Measurements from ENCODE around the gene KCNMA1.

KCNMA1 gene

DNA sequence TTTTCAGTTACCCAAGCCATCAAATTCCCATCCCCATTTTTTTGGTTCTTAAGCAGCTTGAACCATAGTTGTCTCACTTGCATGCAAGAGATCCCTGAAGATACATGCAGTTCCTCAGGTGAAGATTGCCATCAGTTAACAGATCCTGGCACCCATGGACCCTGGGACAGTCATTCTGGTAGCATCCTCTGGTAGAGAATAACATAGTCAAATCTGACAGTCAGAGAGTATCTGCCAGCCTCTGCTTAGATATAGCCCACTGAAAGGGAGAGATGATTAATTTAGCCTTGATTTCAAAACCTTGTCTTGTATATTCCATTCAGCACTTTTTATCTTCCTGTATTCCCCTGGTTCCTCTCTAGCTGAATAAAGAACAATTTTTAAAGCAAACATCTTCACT, 280.4 kb downstream of the KCNMA1 start:
- H3K79me2 ChIP-seq (ENCODE audit: insufficient read depth, low read length), result no peaks in the 10 kb centered on the region
- no peak overlapping the region for H3K27ac ChIP-seq (ENCODE audit: low read depth, low read length)
- H2AFZ ChIP-seq (ENCODE audit: low read depth, low read length, severe bottlenecking), result no peak overlapping the region
- no peaks in the 10 kb centered on the region for H4K20me1 ChIP-seq (ENCODE audit: low read depth, low read length)
- no peaks in the 10 kb centered on the region for H3K9me2 ChIP-seq (replicated peaks; ENCODE audit: insufficient read depth, low read length)
- H3K4me2 ChIP-seq (ENCODE audit: low read depth, low read length, poor library complexity, severe bottlenecking), result no peak overlapping the region
- 0 out of 2 replicates have a peak, but pooled peaks cover 3% of the 10 kb centered on the region for H3K27me3 ChIP-seq (ENCODE audit: low read length)
- H3K9me3 ChIP-seq (ENCODE audit: insufficient read depth, low read length), result no peaks in the 10 kb centered on the region
- H3K36me3 ChIP-seq (ENCODE audit: low read length), result no peaks in the 10 kb centered on the region
- no peaks in the 10 kb centered on the region for H3F3A ChIP-seq (ENCODE audit: insufficient read depth)
- no peak overlapping the region for H3K9ac ChIP-seq (ENCODE audit: low read length)
- H3K4me3 ChIP-seq (ENCODE audit: insufficient read depth, low read length, poor library complexity, severe bottlenecking), result no peak overlapping the region
- TF ChIP-seq EZH2phosphoT487 (conservative IDR thresholded peaks at IDR 0.05; ENCODE audit: low read length), result no peak
- TF ChIP-seq, protein P1, sequence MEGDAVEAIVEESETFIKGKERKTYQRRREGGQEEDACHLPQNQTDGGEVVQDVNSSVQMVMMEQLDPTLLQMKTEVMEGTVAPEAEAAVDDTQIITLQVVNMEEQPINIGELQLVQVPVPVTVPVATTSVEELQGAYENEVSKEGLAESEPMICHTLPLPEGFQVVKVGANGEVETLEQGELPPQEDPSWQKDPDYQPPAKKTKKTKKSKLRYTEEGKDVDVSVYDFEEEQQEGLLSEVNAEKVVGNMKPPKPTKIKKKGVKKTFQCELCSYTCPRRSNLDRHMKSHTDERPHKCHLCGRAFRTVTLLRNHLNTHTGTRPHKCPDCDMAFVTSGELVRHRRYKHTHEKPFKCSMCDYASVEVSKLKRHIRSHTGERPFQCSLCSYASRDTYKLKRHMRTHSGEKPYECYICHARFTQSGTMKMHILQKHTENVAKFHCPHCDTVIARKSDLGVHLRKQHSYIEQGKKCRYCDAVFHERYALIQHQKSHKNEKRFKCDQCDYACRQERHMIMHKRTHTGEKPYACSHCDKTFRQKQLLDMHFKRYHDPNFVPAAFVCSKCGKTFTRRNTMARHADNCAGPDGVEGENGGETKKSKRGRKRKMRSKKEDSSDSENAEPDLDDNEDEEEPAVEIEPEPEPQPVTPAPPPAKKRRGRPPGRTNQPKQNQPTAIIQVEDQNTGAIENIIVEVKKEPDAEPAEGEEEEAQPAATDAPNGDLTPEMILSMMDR (IDR thresholded peaks at IDR 0.05; ENCODE audit: insufficient read depth, low read length, poor library complexity, severe bottlenecking), result no peak

DNA sequence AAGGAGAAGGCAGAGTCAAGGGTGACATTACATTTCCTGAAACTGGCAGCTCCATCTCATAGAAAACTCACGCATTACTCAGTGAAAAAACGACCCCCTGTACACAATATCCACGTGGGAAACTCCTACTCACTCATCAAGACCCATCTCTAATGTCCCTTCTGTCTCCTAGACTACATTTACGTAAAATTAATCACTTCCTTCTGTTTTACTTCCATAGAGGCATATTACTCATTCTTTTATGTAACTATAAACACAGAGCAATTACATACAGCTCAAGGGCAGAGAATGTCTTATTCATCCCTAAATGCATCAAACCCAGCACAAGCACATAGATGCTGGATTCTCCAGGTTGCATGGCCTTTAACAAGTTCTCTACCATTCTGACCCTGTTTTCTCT, 281.8 kb downstream of the KCNMA1 start:
- Histone ChIP-seq H3K79me2 (ENCODE audit: insufficient read depth, low read length) (no peaks in the 10 kb centered on the region), H3K27me3 (ENCODE audit: low read length) (0 out of 2 replicates have a peak, but pooled peaks cover 3% of the 10 kb centered on the region), H3K9ac (ENCODE audit: low read length) (no peak overlapping the region), H3K4me2 (ENCODE audit: low read depth, low read length, poor library complexity, severe bottlenecking) (no peak overlapping the region), H3K36me3 (ENCODE audit: low read length) (no peaks in the 10 kb centered on the region), H3K27ac (ENCODE audit: low read depth, low read length) (no peak overlapping the region), H3K9me2 (replicated peaks; ENCODE audit: insufficient read depth, low read length) (no peaks in the 10 kb centered on the region), H4K20me1 (ENCODE audit: low read depth, low read length) (no peaks in the 10 kb centered on the region), H3K9me3 (ENCODE audit: insufficient read depth, low read length) (no peaks in the 10 kb centered on the region), H3K4me3 (ENCODE audit: insufficient read depth, low read length, poor library complexity, severe bottlenecking) (no peak overlapping the region), H2AFZ (ENCODE audit: low read depth, low read length, severe bottlenecking) (no peak overlapping the region), H3F3A (ENCODE audit: insufficient read depth) (no peaks in the 10 kb centered on the region)
- TF ChIP-seq, protein P1 (IDR thresholded peaks at IDR 0.05; ENCODE audit: insufficient read depth, low read length, poor library complexity, severe bottlenecking), result no peak
- TF ChIP-seq EZH2phosphoT487 (conservative IDR thresholded peaks at IDR 0.05; ENCODE audit: low read length), result no peak

GRCh38 chr10:77351386-77351785, 286.2 kb downstream of the KCNMA1 start:
- H2AFZ ChIP-seq (ENCODE audit: low read depth, low read length, severe bottlenecking), result no peak overlapping the region
- H3K9ac ChIP-seq (ENCODE audit: low read length), result no peak overlapping the region
- no peaks in the 10 kb centered on the region for H3K36me3 ChIP-seq (ENCODE audit: low read length)
- 0 out of 2 replicates have a peak, but pooled peaks cover under 1% of the 10 kb centered on the region for H3K27me3 ChIP-seq (ENCODE audit: low read length)
- no peak overlapping the region for H3K4me3 ChIP-seq (ENCODE audit: insufficient read depth, low read length, poor library complexity, severe bottlenecking)
- no peaks in the 10 kb centered on the region for H3K79me2 ChIP-seq (ENCODE audit: insufficient read depth, low read length)
- no peak overlapping the region for H3K27ac ChIP-seq (ENCODE audit: low read depth, low read length)
- no peaks in the 10 kb centered on the region for H3F3A ChIP-seq (ENCODE audit: insufficient read depth)
- H3K4me2 ChIP-seq (ENCODE audit: low read depth, low read length, poor library complexity, severe bottlenecking), result no peak overlapping the region
- no peaks in the 10 kb centered on the region for H3K9me2 ChIP-seq (replicated peaks; ENCODE audit: insufficient read depth, low read length)
- TF ChIP-seq, protein P1 (IDR thresholded peaks at IDR 0.05; ENCODE audit: insufficient read depth, low read length, poor library complexity, severe bottlenecking), result no peak
- TF ChIP-seq EZH2phosphoT487 (conservative IDR thresholded peaks at IDR 0.05; ENCODE audit: low read length), result no peak
- H4K20me1 ChIP-seq (ENCODE audit: low read depth, low read length), result no peaks in the 10 kb centered on the region
- no peaks in the 10 kb centered on the region for H3K9me3 ChIP-seq (ENCODE audit: insufficient read depth, low read length)

Data from SU-DHL-6 (cell line).